Hepatocyte (in vitro differentiated cells): ENCODE data around the gene SGSM1. TPM values are rescaled to one million over a fixed set of nuclear protein-coding genes. Genes with fewer than 3 reads are reported as not detected.

Experiments
- DNase-seq: peaks from one replicate; pipeline ENCODE4 v3.0.0-alpha.2; 2016; ENCODE audit warnings: low spot score
- H2AFZ ChIP-seq: fragments of 200-600 bp; sonication (generic); 2 replicates; pipeline ENCODE4 v1.6.0; 2016; ENCODE audit warnings: antibody characterized with exemption, mild to moderate bottlenecking
- H3K27ac ChIP-seq: fragments of 200-600 bp; sonication (generic); 2 replicates; pipeline ENCODE4 v1.5.1; 2016; ENCODE audit warnings: mild to moderate bottlenecking
- H3K27me3 ChIP-seq: fragments of 200-600 bp; sonication (generic); 2 replicates; pipeline ENCODE4 v1.6.1; 2016
- H3K36me3 ChIP-seq: fragments of 200-600 bp; sonication (generic); replicated peaks from 2 replicates; pipeline ENCODE4 v1.5.1; 2016; ENCODE audit warnings: low read depth; ENCODE audit not compliant: insufficient read depth
- H3K4me1 ChIP-seq: fragments of 200-600 bp; sonication (generic); 2 replicates; pipeline ENCODE4 v1.5.1; 2016; ENCODE audit warnings: mild to moderate bottlenecking, moderate library complexity; ENCODE audit not compliant: insufficient read depth
- H3K4me2 ChIP-seq: fragments of 200-600 bp; sonication (generic); 2 replicates; pipeline ENCODE4 v1.6.0; 2016
- H3K4me3 ChIP-seq: fragments of 200-600 bp; sonication (generic); 2 replicates; pipeline ENCODE4 v1.5.1; 2016; ENCODE audit warnings: mild to moderate bottlenecking
- H3K79me2 ChIP-seq: fragments of 200-600 bp; sonication (generic); 2 replicates; pipeline ENCODE4 v1.6.0; 2017; ENCODE audit warnings: mild to moderate bottlenecking
- H3K9me2 ChIP-seq: fragments of 200-600 bp; sonication (generic); replicated peaks from 2 replicates; pipeline ENCODE4 v1.6.0; 2017; ENCODE audit warnings: mild to moderate bottlenecking; ENCODE audit not compliant: insufficient read depth
- H3K9me3 ChIP-seq: fragments of 200-600 bp; sonication (generic); 2 replicates; pipeline ENCODE4 v1.5.1; 2016; ENCODE audit warnings: low read depth, mild to moderate bottlenecking
- H4K20me1 ChIP-seq: fragments of 200-600 bp; sonication (generic); 2 replicates; pipeline ENCODE4 v1.6.0; 2016; ENCODE audit warnings: mild to moderate bottlenecking; ENCODE audit not compliant: insufficient read depth, poor library complexity, severe bottlenecking
- EZH2 ChIP-seq: fragments of 200-600 bp; sonication (generic); IDR thresholded peaks from 2 replicates; pipeline ENCODE4 v1.6.1; 2016; ENCODE audit warnings: antibody characterized with exemption, mild to moderate bottlenecking, borderline replicate concordance
- EZH2phosphoT487 ChIP-seq: fragments of 200-600 bp; sonication (generic); IDR thresholded peaks from one replicate; pipeline ENCODE4 v1.6.1; 2018; ENCODE audit warnings: antibody characterized with exemption, mild to moderate bottlenecking, low read depth, moderate library complexity; ENCODE audit not compliant: unreplicated experiment, severe bottlenecking
- WGBS: methylation state at CpG from one replicate; pipeline ENCODE4 v1.1.6; 2016; ENCODE audit warnings: low lambda C conversion rate; ENCODE audit errors: missing lambda C conversion rate; 5-methylcytosine and 5-hydroxymethylcytosine counted together
- polyA plus RNA-seq: library from polyadenylated mRNA; unstranded; fragments of >200 nt; fragmentation: Nextera tagmentation; extraction: Ambion mirVana; gene quantifications from 2 replicates; pipeline ENCODE4 v1.2.1, GENCODE V29; 2016
- total RNA-seq: library from RNA; depleted of rRNA; stranded (reverse); fragments of >200 nt; gene quantifications from 2 replicates; pipeline ENCODE4 v1.2.3, GENCODE V29; 2014
- TF ChIP-seq, protein P1 (sequence below): fragments of 200-600 bp; sonication (generic); IDR thresholded peaks from 2 replicates; pipeline ENCODE4 v1.5.1; 2016; ENCODE audit warnings: antibody characterized with exemption, mild to moderate bottlenecking; ENCODE audit not compliant: poor library complexity

Gene SGSM1
- total and polyA plus RNA-seq, 2 experiments from 2014 or later, result 1.7 to 3.5 TPM

DNA sequence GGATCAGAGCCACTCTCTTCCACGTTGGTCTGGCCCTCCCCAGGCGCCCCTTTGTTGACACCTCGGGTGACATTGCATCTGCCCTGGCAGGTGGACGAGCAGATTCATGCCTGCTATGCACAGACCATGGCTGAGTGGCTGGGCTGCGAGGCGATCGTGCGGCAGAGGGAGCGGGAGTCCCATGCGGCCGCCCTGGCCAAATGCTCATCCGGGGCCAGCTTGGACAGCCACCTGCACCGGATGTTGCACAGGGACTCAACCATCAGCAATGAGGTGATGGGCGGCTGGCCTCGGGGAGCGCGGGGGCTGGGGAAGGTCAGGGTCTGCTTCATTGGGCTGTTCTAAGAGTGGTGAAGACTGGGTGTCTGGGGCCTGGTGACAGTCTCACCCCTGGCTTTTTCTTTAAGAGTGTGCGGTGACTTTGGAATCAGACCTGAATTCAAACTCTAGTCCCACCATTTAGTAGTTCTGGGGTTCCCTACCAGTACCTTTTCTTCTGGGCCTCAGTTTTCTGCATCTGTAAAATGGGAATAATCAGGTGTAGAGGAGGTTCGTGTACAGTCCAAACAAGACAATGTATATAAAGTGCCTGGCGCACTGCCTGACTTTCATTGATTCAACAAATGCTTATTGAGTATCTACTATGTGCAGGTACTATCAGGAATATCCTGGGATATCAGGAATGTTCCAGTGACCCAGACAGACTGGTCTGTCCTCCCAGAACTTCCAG, 87.5 kb downstream of the SGSM1 start:
- H3K27me3 ChIP-seq, result no peaks in the 10 kb centered on the region
- no peaks in the 10 kb centered on the region for H3K9me3 ChIP-seq
- no peak for TF ChIP-seq EZH2phosphoT487
- TF ChIP-seq, protein P1, sequence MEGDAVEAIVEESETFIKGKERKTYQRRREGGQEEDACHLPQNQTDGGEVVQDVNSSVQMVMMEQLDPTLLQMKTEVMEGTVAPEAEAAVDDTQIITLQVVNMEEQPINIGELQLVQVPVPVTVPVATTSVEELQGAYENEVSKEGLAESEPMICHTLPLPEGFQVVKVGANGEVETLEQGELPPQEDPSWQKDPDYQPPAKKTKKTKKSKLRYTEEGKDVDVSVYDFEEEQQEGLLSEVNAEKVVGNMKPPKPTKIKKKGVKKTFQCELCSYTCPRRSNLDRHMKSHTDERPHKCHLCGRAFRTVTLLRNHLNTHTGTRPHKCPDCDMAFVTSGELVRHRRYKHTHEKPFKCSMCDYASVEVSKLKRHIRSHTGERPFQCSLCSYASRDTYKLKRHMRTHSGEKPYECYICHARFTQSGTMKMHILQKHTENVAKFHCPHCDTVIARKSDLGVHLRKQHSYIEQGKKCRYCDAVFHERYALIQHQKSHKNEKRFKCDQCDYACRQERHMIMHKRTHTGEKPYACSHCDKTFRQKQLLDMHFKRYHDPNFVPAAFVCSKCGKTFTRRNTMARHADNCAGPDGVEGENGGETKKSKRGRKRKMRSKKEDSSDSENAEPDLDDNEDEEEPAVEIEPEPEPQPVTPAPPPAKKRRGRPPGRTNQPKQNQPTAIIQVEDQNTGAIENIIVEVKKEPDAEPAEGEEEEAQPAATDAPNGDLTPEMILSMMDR, result no peak
- TF ChIP-seq EZH2, result no peak
- H3K27ac ChIP-seq, result peak overlapping the region; percentile 84
- no peaks in the 10 kb centered on the region for H3K36me3 ChIP-seq
- no peaks in the 10 kb centered on the region for H3K9me2 ChIP-seq
- no peak overlapping the region for H3K4me3 ChIP-seq
- peak overlapping the region; percentile 65 for H3K4me2 ChIP-seq
- H3K79me2 ChIP-seq, result no peaks in the 10 kb centered on the region
- H2AFZ ChIP-seq, result no peak overlapping the region
- no peak for DNase-seq
- H4K20me1 ChIP-seq, result no peaks in the 10 kb centered on the region
- WGBS, result 96% methylated on average over 19 of the region's 20 CpGs
- H3K4me1 ChIP-seq, result peaks cover 12% of the 10 kb centered on the region

DNA sequence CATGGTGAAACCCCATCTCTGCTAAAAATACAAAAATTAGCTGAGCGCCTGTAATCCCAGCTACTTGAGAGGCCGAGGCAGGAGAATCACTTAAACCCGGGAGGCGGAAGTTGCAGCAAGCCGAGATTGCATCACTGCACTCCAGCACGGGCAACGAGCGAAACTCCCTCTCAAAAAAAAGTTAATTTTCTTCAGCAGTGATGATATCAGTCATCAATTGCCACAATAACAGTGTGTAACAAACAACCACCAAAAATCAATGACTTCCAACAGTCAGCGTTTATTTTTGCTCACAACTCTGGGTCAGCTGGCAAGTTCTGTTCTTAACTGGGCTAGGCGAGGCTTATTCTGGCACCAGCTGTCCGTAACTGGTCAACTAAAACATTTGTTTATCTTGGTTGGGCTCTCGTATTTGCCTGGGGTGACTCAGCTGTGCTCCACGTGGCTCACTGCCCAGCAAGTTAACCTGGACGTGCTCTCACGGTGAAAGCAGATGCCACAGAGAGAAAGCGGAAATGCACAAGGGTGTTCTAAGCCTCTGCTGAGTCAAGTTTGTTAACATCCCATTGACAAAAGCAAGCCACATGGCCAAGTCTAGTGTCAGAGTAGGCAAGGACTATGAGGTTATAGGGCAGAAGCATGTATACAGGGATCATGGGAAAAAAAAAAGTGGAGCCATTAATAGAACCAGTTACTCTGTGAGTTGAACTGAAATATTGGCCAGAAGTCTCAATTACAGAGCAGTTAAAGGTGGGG, 88.4 kb downstream of the SGSM1 start:
- Histone ChIP-seq H4K20me1 (no peaks in the 10 kb centered on the region), H3K36me3 (no peaks in the 10 kb centered on the region), H3K27ac (peak overlapping the region; percentile 84), H2AFZ (no peak overlapping the region), H3K9me3 (no peaks in the 10 kb centered on the region), H3K9me2 (no peaks in the 10 kb centered on the region), H3K79me2 (no peaks in the 10 kb centered on the region), H3K27me3 (no peaks in the 10 kb centered on the region), H3K4me3 (no peak overlapping the region), H3K4me1 (peaks cover 12% of the 10 kb centered on the region), H3K4me2 (peak overlapping the region; percentile 65)
- 26% methylated on average over 16 of the region's 16 CpGs for WGBS
- no peak for TF ChIP-seq EZH2
- TF ChIP-seq, protein P1, result no peak
- peak; percentile 89 for DNase-seq

DNA sequence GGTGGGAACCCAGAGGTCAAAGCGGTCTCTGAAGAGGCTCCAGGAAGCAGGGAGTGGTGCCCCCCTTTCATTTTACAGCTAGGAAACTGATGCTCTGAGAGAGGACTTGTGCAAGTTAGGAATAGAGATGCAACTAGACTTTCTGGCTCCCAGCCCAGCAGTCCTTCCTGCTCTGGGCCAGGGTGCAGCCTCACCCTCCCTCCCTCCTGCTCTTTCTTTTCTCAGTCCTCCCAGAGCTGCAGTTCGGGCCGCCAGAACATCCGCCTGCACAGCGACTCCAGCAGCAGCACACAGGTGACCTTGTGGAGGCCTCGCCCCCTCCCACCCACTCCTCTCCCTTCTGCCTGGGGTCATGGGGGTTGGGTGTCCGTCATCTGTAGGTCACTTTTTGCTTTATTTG, 89.0 kb downstream of the SGSM1 start:
- Histone ChIP-seq H3K4me1 (peaks cover 12% of the 10 kb centered on the region), H3K79me2 (no peaks in the 10 kb centered on the region), H4K20me1 (no peaks in the 10 kb centered on the region), H3K9me3 (no peaks in the 10 kb centered on the region), H3K36me3 (no peaks in the 10 kb centered on the region), H3K4me2 (peak overlapping the region; percentile 65), H3K9me2 (no peaks in the 10 kb centered on the region), H3K4me3 (no peak overlapping the region), H2AFZ (no peak overlapping the region), H3K27me3 (no peaks in the 10 kb centered on the region), H3K27ac (peak overlapping the region; percentile 84)
- peak; percentile 65 for DNase-seq
- 46% methylated on average over 7 of the region's 7 CpGs for WGBS
- TF ChIP-seq, protein P1, result no peak
- TF ChIP-seq EZH2phosphoT487, result no peak
- no peak for TF ChIP-seq EZH2
